ENCODE measurements around the gene KCNJ16. TPM values are rescaled to one million over a fixed set of nuclear protein-coding genes. Genes with fewer than 3 reads are reported as not detected.

KCNJ16 gene
- total and polyA plus RNA-seq, 2 of the 13 experiments (the other 11 are each of a cell fraction or from before 2014, with no cell fraction given) = not detected

GRCh38 chr17:70104791-70105523 is 29.9 kb downstream of the KCNJ16 start:
- Histone ChIP-seq H3K27ac (ENCODE audit: extremely low read length, insufficient read depth, low read length) (no peak overlapping the region), H3K4me2 (ENCODE audit: low read depth, low read length) (no peak overlapping the region), H4K20me1 (ENCODE audit: insufficient read depth, low read length) (no peaks in the 10 kb centered on the region), H2AFZ (ENCODE audit: low read length) (no peak overlapping the region), H3K4me1 (ENCODE audit: insufficient read depth, low read length) (no peaks in the 10 kb centered on the region), H3K36me3 (replicated peaks in 1 of 2; ENCODE audit: control insufficient read depth in 1 of 2, insufficient read depth in 2 of 2, low read length in 2 of 2) (no peaks in the 10 kb centered on the region), H3K79me2 (ENCODE audit: insufficient read depth, low read length) (no peaks in the 10 kb centered on the region), H3K27me3 (ENCODE audit: control insufficient read depth in 1 of 2, insufficient read depth in 2 of 2, low read length in 2 of 2) (no peaks in the 10 kb centered on the region), H3K9me3 (ENCODE audit: low read length) (peaks cover 32% of the 10 kb centered on the region; the same call in 1 of the 2 replicates), H3K9ac (ENCODE audit: insufficient read depth, low read depth, low read length) (no peak overlapping the region), H3K4me3 (replicated peaks in 1 of 3; ENCODE audit: insufficient read depth in 1 of 3, low read depth in 2 of 3, low read length in 3 of 3) (no peak overlapping the region)
- in situ Hi-C loops (cut with HindIII; ENCODE audit: extremely low pct_ligation_motif_present, low pct_unique_long_range_greater_than_20kb) (no loop called here), intact Hi-C loops (cut with micrococcal nuclease; ENCODE audit: unreplicated experiment) (no loop called here)
- ATAC-seq (no peak), DNase-seq (ENCODE audit: low spot score) (no peak), FAIRE-seq (no peak)
- WGBS (ENCODE audit: low lambda C conversion rate) = 19% methylated on average over 12 of the region's 12 CpGs
- CTCF ChIA-PET (ENCODE audit: low intra/inter-chr PET ratio, low total read pairs) = no interaction called here
- TF ChIP-seq DMTF1 (CRISPR knock-in tag; IDR thresholded peaks at IDR 0.05) = no peak
- TF ChIP-seq MEIS1 (CRISPR knock-in tag; IDR thresholded peaks at IDR 0.05; ENCODE audit: borderline replicate concordance) = no peak
- TF ChIP-seq NFIC (IDR thresholded peaks at IDR 0.05; ENCODE audit: low read length) = no peak
- TF ChIP-seq CHD2 (IDR thresholded peaks at IDR 0.05; ENCODE audit: low read depth, low read length) = no peak
- TF ChIP-seq ADNP (CRISPR knock-in tag; IDR thresholded peaks at IDR 0.05) = no peak
- TF ChIP-seq KLF6 (CRISPR knock-in tag; IDR thresholded peaks at IDR 0.05) = no peak
- no peak for TF ChIP-seq FOXP1 (IDR thresholded peaks at IDR 0.05)
- TF ChIP-seq FOXP1 (CRISPR knock-in tag; IDR thresholded peaks at IDR 0.05) = no peak
- TF ChIP-seq ZNF749 (CRISPR knock-in tag; IDR thresholded peaks at IDR 0.05; ENCODE audit: borderline replicate concordance) = no peak
- TF ChIP-seq CEBPZ (IDR thresholded peaks at IDR 0.05; ENCODE audit: low read length) = no peak
- no peak for TF ChIP-seq DNMT3B (CRISPR knock-in tag; conservative IDR thresholded peaks at IDR 0.05)
- TF ChIP-seq ZNF552 (CRISPR knock-in tag; IDR thresholded peaks at IDR 0.05; ENCODE audit: borderline replicate concordance) = no peak
- TF ChIP-seq ZNF547 (CRISPR knock-in tag; IDR thresholded peaks at IDR 0.05) = no peak
- TF ChIP-seq ZEB1 (IDR thresholded peaks at IDR 0.05; ENCODE audit: insufficient replicate concordance, low read depth) = no peak
- no peak for TF ChIP-seq ZNF713 (CRISPR knock-in tag; IDR thresholded peaks at IDR 0.05)
- no peak for TF ChIP-seq NFE2L2 (IDR thresholded peaks at IDR 0.05; ENCODE audit: low read length)
- TF ChIP-seq U2AF2 (IDR thresholded peaks at IDR 0.05; ENCODE audit: low read depth, low read length) = no peak
- BruUV-seq (replicated peaks) = no TSS peak
- POLR2A ChIA-PET = no interaction called here

All from HepG2 (cell line).